ENCODE results near the gene FBN3. TPM values are rescaled to one million over a fixed set of nuclear protein-coding genes. Genes with fewer than 3 reads are reported as not detected.

The FBN3 gene
- polyA plus RNA-seq, 1 donor from 2014 or later, result not detected

GRCh38 chr19:8081569-8082550 is 67.5 kb downstream of the FBN3 start:
- Mint-ChIP-seq H3K4me1 (peaks cover 0 to 1% (median 0%) of the 10 kb centered on the region in 3 donors), H3K27ac (no peak overlapping the region), H3K4me3 (peak overlapping the region in 1 of 4 donors; percentile 0), H3K9me3 (no peaks in the 10 kb centered on the region), H3K27me3 (peaks cover 11% of the 10 kb centered on the region), H3K36me3 (no peaks in the 10 kb centered on the region)

- Mint-ChIP-seq H3K27me3 (peaks cover 11% of the 10 kb centered on the region), H3K4me1 (peaks cover 0 to 1% (median 0%) of the 10 kb centered on the region in 3 donors), H3K9me3 (no peaks in the 10 kb centered on the region), H3K36me3 (no peaks in the 10 kb centered on the region), H3K4me3 (no peak overlapping the region), H3K27ac (peak overlapping the region in 1 of 3 donors; percentile 3)
These were observed 68.6 kb downstream of the FBN3 start for GRCh38 chr19:8080832-8081231.

GRCh38 chr19:8079988-8080387 is 69.4 kb downstream of the FBN3 start:
- H3K4me3 Mint-ChIP-seq, result no peak overlapping the region
- H3K36me3 Mint-ChIP-seq, result no peaks in the 10 kb centered on the region
- no peaks in the 10 kb centered on the region for H3K9me3 Mint-ChIP-seq
- no peak overlapping the region for H3K27ac Mint-ChIP-seq
- H3K4me1 Mint-ChIP-seq, result peaks cover 0 to 1% (median 0%) of the 10 kb centered on the region in 3 donors
- peaks cover 11% of the 10 kb centered on the region for H3K27me3 Mint-ChIP-seq

- Mint-ChIP-seq H3K27ac (no peak overlapping the region), H3K9me3 (peaks cover under 1 to 6% (median 6%) of the 10 kb centered on the region in 3 donors), H3K4me3 (peak overlapping the region in 1 of 4 donors; percentile 43), H3K36me3 (no peaks in the 10 kb centered on the region), H3K4me1 (peaks cover 0 to 1% (median 0%) of the 10 kb centered on the region in 3 donors), H3K27me3 (peaks cover 7% of the 10 kb centered on the region)
These were observed 74.0 kb downstream of the FBN3 start for GRCh38 chr19:8075158-8076074.

GRCh38 chr19:8074501-8074900 is 74.9 kb downstream of the FBN3 start:
- no peaks in the 10 kb centered on the region for H3K36me3 Mint-ChIP-seq
- H3K9me3 Mint-ChIP-seq, result peaks cover 8 to 13% (median 8%) of the 10 kb centered on the region in 3 donors
- H3K27ac Mint-ChIP-seq, result no peak overlapping the region
- no peak overlapping the region for H3K4me3 Mint-ChIP-seq
- peaks cover 8% of the 10 kb centered on the region for H3K27me3 Mint-ChIP-seq
- H3K4me1 Mint-ChIP-seq, result peaks cover 0 to 1% (median 0%) of the 10 kb centered on the region in 3 donors

- H3K36me3 Mint-ChIP-seq, result no peaks in the 10 kb centered on the region
- H3K4me3 Mint-ChIP-seq, result peak overlapping the region in 1 of 4 donors; percentile 49
- H3K9me3 Mint-ChIP-seq, result peaks cover 8 to 17% (median 15%) of the 10 kb centered on the region in 3 donors
- no peaks in the 10 kb centered on the region for H3K4me1 Mint-ChIP-seq
- no peak overlapping the region for H3K27ac Mint-ChIP-seq
- peaks cover 7% of the 10 kb centered on the region for H3K27me3 Mint-ChIP-seq
These were observed 77.5 kb downstream of the FBN3 start for GRCh38 chr19:8071912-8072311.

GRCh38 chr19:8069096-8069973 is 80.1 kb downstream of the FBN3 start:
- Mint-ChIP-seq H3K4me3 (no peak overlapping the region), H3K27ac (no peak overlapping the region), H3K9me3 (peaks cover 8 to 19% (median 15%) of the 10 kb centered on the region in 3 donors), H3K36me3 (no peaks in the 10 kb centered on the region), H3K4me1 (peaks cover 0 to 1% (median 0%) of the 10 kb centered on the region in 3 donors), H3K27me3 (peaks cover 7% of the 10 kb centered on the region)

GRCh38 chr19:8065875-8066261 is 83.5 kb downstream of the FBN3 start:
- H3K36me3 Mint-ChIP-seq, result no peaks in the 10 kb centered on the region
- peaks cover 6% of the 10 kb centered on the region for H3K27me3 Mint-ChIP-seq

GRCh38 chr19:8064911-8065874 is 84.2 kb downstream of the FBN3 start:
- peaks cover under 1 to 12% (median 10%) of the 10 kb centered on the region in 3 donors for H3K9me3 Mint-ChIP-seq
- H3K4me3 Mint-ChIP-seq, result peak overlapping the region in 1 of 4 donors; percentile 37
- H3K27ac Mint-ChIP-seq, result no peak overlapping the region
- peaks cover 0 to 1% (median 0%) of the 10 kb centered on the region in 3 donors for H3K4me1 Mint-ChIP-seq
- no peaks in the 10 kb centered on the region for H3K36me3 Mint-ChIP-seq
- H3K27me3 Mint-ChIP-seq, result peaks cover 2% of the 10 kb centered on the region

More at GRCh38 chr19:8065875-8066261, 83.5 kb downstream of the FBN3 start:
- peaks cover 2 to 15% (median 14%) of the 10 kb centered on the region in 3 donors for H3K9me3 Mint-ChIP-seq
- H3K27ac Mint-ChIP-seq, result no peak overlapping the region
- H3K4me3 Mint-ChIP-seq, result no peak overlapping the region
- peaks cover 0 to 1% (median 0%) of the 10 kb centered on the region in 3 donors for H3K4me1 Mint-ChIP-seq

- H3K4me1 Mint-ChIP-seq, result peaks cover 0 to 2% (median 0%) of the 10 kb centered on the region in 3 donors
- H3K36me3 Mint-ChIP-seq, result no peaks in the 10 kb centered on the region
- no peaks in the 10 kb centered on the region for H3K27me3 Mint-ChIP-seq
- H3K9me3 Mint-ChIP-seq, result no peaks in the 10 kb centered on the region
- H3K4me3 Mint-ChIP-seq, result no peak overlapping the region
- no peak overlapping the region for H3K27ac Mint-ChIP-seq
These were observed 91.7 kb downstream of the FBN3 start for GRCh38 chr19:8057545-8058270.

GRCh38 chr19:8056533-8056932 is 92.9 kb downstream of the FBN3 start:
- Mint-ChIP-seq H3K4me1 (peaks cover 0 to 7% (median 5%) of the 10 kb centered on the region in 3 donors), H3K27ac (no peak overlapping the region), H3K9me3 (no peaks in the 10 kb centered on the region), H3K4me3 (no peak overlapping the region), H3K27me3 (no peaks in the 10 kb centered on the region), H3K36me3 (no peaks in the 10 kb centered on the region)

GRCh38 chr19:8054169-8054568 is 95.2 kb downstream of the FBN3 start:
- H3K27me3 Mint-ChIP-seq, result no peaks in the 10 kb centered on the region

More at GRCh38 chr19:8054169-8054568, 95.2 kb downstream of the FBN3 start:
- peaks cover 0 to 7% (median 5%) of the 10 kb centered on the region in 3 donors for H3K4me1 Mint-ChIP-seq
- no peaks in the 10 kb centered on the region for H3K36me3 Mint-ChIP-seq
- H3K4me3 Mint-ChIP-seq, result no peak overlapping the region
- H3K9me3 Mint-ChIP-seq, result no peaks in the 10 kb centered on the region
- no peak overlapping the region for H3K27ac Mint-ChIP-seq
